SK-N-SH treated with all-trans-retinoic acid at 6 μM for 48 hours (cell line): ENCODE measurements around the gene RGS6.

Experiments
- ARNTL ChIP-seq: fragments of 450-650 bp; formaldehyde crosslinking; IDR thresholded peaks from 2 replicates; pipeline ENCODE4 v1.5.0; 2020; ENCODE audit warnings: low read depth, mild to moderate bottlenecking, moderate library complexity, borderline replicate concordance
- CREB5 ChIP-seq: fragments of 250-450 bp; sonication (Bioruptor Pico); IDR thresholded peaks from 2 replicates; pipeline ENCODE4 v1.5.1; 2020; ENCODE audit warnings: low read depth, mild to moderate bottlenecking, moderate library complexity
- CSDC2 ChIP-seq: fragments of 250-450 bp; sonication (Bioruptor Pico); IDR thresholded peaks from 2 replicates; pipeline ENCODE4 v1.5.0; 2020; ENCODE audit warnings: mild to moderate bottlenecking, moderate library complexity
- ZC3H10 ChIP-seq: fragments of 250-450 bp; sonication (Bioruptor Pico); IDR thresholded peaks from 2 replicates; pipeline ENCODE4 v1.5.1; 2021; ENCODE audit warnings: mild to moderate bottlenecking, moderate library complexity
- ZFP3 ChIP-seq: fragments of 250-450 bp; sonication (Bioruptor Pico); IDR thresholded peaks from 2 replicates; pipeline ENCODE4 v1.5.0; 2020; ENCODE audit warnings: mild to moderate bottlenecking, moderate library complexity
- ZNF8 ChIP-seq: fragments of 450-650 bp; formaldehyde crosslinking; IDR thresholded peaks from 2 replicates; pipeline ENCODE4 v1.5.0; 2020; ENCODE audit warnings: mild to moderate bottlenecking, moderate library complexity

- no peak for TF ChIP-seq CREB5
- no peak for TF ChIP-seq ARNTL (CRISPR knock-in tag)
- no peak for TF ChIP-seq CSDC2 (CRISPR knock-in tag)
- no peak for TF ChIP-seq ZFP3
- no peak for TF ChIP-seq ZNF8
- no peak for TF ChIP-seq ZC3H10 (CRISPR knock-in tag)
Observed at GRCh38 chr14:72057701-72058285, 125.6 kb downstream of the RGS6 start.
